Activated CD8-positive, alpha-beta memory T cell treated with anti-CD3 and anti-CD28 coated beads for 36 hours (primary cell): ENCODE measurements around the gene CXCL10. TPM values are rescaled to one million over a fixed set of nuclear protein-coding genes. Genes with fewer than 3 reads are reported as not detected.

Experiments
- CTCF ChIA-PET: fragments of 350-600 bp; sonication (Branson Sonifier 250); formaldehyde crosslinking; loops from one replicate; lab custom pipeline; 2021; ENCODE audit warnings: antibody characterized with exemption; lab: Charles Lee
- POLR2A ChIA-PET: fragments of 350-600 bp; sonication (Branson Sonifier 250); formaldehyde crosslinking; loops from one replicate; lab custom pipeline; 2021; ENCODE audit warnings: antibody characterized with exemption; lab: Charles Lee
- total RNA-seq, 2 experiments: library from RNA; stranded (reverse); gene quantifications; one replicate each; pipeline ENCODE4 v1.2.3, GENCODE V29; 2021

Gene CXCL10
- total RNA-seq, 2 experiments from 2014 or later, result 0.15 to 0.59 TPM

DNA sequence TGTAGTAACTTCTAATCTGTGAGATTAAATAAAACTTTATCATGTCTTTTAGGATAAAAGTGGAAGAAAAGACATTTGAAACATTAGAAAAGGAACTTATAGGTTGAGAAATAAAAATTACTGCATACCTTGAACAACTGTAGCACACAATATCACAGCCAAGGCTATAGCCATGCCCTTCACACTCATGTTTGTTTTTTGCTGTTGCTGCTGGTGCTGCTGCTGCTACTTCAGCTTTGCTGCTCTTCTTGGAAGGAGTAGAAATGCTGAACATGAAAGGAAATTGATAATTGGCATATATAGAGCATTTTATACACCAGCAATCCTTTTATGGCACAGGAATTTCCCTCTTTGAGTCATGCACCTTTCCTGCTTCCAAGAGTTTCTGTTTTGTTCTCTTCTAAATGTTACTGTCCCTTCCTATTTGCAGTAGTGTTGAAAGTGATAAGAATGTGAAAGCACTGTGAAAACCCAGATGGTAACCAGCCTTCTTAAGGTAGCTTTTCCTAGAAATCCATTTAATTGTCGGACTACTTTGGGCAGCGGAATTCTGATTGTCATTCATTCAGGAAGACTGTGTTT lies 12.6 kb upstream of the CXCL10 start, which contains the start of gene CXCL11:
TSS of gene CXCL11 (minus strand) at position 272 of the 582 bp plus-strand sequence. CDS start at position 189, 83 bp downstream.
- POLR2A ChIA-PET, result no interaction called here
- CTCF ChIA-PET, result interaction anchor here (1.2 kb wide), 1 partner anchor 39 kb away, joined by 4 read pairs; no protein-coding TSS in a partner anchor

DNA sequence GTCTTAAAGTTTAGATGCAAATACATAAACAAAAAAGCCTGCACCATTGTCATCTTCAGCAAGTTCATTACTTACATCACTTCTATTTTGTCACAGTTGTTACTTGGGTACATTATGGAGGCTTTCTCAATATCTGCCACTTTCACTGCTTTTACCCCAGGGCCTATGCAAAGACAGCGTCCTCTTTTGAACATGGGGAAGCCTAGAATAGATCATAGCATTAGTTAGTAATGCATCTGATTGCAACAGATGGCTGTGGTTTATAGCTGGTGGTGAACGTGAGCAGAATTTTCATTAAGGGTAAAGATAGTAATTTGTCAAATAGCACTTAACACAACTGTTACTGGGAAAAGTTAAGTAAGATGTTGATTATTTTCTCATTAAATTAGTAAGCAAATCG lies 11.8 kb upstream of the CXCL10 start:
- ChIA-PET POLR2A (no interaction called here), CTCF (interaction anchor here (1.2 kb wide), 1 partner anchor 39 kb away, joined by 4 read pairs; no protein-coding TSS in a partner anchor)

DNA sequence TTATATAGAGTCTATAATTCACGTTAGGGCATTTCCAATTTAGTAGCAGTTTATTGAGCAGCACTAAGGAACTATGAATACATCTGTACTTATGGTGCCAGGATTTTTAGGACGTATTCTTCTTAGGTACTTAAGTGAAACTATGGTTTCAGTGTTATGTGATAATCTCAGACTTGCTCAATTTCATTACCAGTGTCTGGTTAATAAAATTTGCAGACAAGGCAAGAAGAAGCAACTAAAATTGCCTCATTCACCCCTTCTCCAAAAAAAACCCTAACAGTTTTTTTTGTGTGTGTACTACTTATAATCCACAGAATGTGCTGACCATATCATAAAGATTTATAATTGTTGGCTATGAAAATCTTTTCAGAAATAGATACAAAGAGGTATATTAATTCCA lies 6.0 kb upstream of the CXCL10 start:
- ChIA-PET CTCF (no interaction called here), POLR2A (no interaction called here)

DNA sequence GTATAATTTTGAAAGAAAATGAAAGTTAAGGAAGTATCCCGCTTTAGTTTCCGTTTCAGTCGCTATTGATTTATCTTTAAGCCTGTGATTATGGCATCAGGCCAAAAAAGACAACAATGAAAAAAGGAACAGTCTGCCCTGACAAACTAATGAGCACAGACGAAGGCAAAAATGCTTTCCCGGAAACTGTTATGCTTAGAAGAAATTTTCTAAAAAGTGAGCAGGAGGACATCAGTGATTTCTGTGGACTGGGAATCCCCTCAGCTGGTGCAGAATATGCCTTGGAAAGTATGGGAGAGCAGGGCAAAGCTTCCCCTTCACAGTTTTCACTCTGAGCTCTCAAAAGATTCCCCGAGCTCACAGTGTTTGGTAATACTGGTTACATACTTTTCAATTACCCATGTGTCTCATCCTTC lies 5.1 kb upstream of the CXCL10 start:
- CTCF ChIA-PET, result no interaction called here
- POLR2A ChIA-PET, result no interaction called here

DNA sequence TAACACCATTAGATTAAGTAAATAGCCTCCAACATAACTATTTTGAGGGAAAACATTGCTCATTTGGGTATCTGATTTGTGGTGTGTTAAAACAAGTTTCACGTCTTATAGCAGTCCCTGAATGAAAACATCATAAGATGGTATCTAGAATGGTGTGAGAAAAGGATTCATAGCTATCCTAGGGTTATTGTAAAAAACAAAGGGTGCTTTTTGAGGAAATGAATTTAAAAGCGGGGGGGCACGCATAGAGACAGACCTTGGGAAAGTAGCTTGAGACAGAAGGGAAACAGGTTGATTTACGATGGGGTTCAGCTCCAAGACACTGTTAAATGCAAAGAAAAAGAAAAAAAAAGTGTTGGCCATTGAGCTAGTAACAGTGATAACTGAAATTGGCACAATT lies 768 bp upstream of the CXCL10 start:
- POLR2A ChIA-PET, result no interaction called here
- CTCF ChIA-PET, result interaction anchor here (1.4 kb wide), 1 partner anchor 27 kb away, joined by 4 read pairs; no protein-coding TSS in a partner anchor

DNA sequence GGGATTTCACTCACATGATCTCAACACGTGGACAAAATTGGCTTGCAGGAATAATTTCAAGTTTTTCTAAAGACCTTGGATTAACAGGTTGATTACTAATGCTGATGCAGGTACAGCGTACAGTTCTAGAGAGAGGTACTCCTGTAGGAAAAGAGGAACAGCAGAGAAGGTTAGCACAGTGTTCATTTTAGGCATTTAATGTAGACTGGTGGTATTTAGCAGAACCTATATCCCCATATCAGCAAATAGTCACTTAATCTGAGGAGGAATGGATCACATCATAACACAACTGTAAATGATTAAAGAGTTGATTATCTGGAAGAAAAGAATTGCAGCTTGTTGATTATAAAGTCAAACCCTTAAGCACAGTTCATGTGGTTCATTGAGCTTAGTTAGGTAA lies 620 bp downstream of the CXCL10 start:
- CTCF ChIA-PET, result no interaction called here
- POLR2A ChIA-PET, result no interaction called here

DNA sequence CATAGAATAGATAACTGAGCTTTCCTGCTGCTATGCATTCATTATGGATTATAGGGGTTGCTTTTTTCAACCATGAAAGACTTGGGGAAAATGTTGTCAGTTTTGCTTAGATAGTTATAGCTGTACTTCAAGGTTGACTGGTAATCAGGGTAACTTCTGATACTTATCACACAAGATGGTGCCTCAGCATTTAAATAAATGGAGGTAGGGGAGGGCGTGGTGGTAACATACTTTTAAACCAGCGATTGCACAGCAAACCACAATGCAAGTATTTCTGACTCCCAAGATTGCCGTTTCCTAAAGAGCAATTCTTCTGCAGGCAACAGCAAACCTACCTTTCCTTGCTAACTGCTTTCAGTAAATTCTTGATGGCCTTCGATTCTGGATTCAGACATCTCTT lies 1.3 kb downstream of the CXCL10 start:
- POLR2A ChIA-PET, result no interaction called here
- CTCF ChIA-PET, result no interaction called here

DNA sequence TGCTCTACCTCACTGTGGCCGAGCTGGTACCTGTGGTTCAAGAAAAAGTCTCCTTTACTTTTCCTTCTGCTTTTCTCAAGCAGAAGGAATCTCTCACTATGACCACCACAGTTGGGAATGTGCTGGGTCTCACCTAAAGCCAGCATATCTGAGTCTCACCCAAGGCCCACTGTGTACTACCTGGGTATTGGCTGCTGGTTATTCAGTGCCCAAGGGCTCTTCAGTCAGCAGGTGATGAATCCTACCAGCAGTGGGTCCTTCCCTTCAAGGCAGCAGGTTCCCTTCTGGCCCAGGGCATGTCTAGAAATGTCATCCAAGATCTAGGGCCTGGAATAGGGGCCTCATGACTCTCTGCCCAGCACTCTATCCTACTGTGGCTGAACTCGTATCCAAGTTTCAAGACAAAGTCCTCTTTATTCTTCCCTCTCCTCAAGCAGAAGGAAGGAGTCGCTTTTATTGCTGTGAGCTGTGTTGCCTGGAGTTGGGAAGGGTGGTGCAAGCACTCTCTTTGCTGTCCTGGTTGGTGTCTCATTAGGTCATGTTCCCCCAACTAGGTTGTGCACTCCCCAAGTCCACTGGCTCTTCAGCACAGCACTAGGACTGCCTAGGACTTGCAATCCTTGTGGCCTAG lies 6.1 kb downstream of the CXCL10 start:
- POLR2A ChIA-PET, result interaction anchor here (0.5 kb wide), 1 partner anchor 194 kb away, joined by 6 read pairs; no protein-coding TSS in a partner anchor
- CTCF ChIA-PET, result no interaction called here

DNA sequence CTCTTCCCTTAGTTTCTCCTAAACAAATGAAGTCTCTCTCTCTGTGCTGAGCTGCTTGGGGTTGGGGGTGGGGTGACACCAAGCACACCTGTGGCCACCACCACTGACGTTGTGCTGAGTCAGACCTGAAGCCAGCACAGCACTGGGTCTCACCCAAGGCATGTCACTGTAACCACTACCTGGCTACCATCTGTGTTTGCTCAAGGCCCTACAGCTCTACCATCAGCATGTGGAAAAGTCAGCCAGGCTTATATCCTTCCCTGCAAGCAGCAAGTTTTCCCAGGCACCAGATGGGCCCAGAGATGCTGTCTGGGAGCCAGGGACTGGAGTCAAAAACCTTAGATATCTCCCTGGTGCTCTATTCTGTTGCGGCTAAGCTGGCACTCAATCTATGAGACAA lies 6.9 kb downstream of the CXCL10 start:
- ChIA-PET CTCF (no interaction called here), POLR2A (no interaction called here)

DNA sequence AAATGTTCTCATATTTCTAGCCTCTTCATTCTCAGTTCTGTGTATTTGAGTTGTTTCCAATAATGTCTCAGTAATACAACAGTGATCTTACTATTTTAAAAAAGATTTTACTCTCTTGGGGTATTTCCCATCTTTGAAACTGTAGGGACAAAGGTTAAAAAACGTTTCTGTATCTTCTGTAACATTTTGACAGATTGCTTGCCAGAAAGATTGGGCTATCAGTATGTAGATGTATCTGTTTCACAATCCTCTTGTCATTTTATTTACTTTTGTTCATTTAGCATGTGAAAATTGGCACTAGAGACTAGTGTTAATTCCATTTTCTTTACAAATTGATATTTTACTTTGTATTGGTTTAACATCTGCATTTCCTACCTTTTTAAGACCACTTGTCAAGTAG lies 9.8 kb downstream of the CXCL10 start:
- ChIA-PET POLR2A (no interaction called here), CTCF (no interaction called here)

DNA sequence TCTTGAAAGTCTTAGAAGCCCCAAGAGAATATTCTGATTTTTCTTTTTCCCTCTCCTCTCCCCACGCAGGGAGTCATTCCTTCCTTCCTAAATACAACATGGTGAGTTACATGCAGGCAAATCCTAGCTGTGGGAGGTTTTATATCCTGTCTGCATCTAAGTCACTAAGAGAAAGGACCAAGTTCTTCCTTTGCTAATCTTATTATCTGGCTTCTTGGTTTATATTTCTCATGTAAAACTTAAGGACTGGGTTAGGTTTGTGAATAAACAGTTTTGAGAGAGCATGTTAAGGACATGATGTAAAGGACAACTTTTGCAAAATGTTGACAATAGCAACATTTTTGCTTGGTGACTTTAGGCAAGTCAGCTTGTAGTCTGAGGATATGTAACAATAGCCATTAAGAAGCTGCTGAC lies 10.9 kb downstream of the CXCL10 start:
- ChIA-PET POLR2A (no interaction called here), CTCF (no interaction called here)

DNA sequence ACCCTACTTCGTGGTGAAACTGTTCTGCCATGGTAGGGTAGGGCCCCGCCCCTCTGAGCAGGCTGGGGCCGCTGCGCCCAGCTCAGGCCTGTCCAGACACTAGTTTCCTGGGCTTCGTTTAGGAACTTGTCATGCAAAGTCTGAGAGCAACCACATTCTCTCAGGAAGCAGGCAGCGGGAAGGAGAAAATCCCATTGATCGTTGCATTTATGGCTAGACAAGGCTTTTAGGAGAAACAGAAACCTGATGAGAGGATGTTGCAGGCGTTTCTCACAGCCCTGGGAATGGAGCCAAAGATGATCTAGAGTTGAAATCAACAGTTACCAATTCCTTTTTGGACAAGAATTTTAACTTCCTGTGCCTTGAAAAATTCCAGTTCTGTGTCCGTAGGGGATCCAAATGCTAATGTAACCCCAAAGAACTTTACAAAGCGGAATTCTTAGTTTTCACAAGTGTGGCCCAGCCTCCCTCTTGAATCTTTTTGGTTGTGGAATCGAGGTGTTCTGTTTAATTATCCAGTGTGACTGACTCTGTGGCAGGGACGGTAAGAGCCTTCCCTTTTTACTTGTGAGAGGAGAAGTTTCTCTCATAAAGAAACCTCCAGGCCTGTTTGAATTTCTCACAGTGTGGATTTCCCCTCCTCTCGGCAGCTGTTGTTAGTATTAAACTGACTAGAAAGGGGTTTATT lies 11.5 kb downstream of the CXCL10 start:
- CTCF ChIA-PET, result no interaction called here
- POLR2A ChIA-PET, result no interaction called here

DNA sequence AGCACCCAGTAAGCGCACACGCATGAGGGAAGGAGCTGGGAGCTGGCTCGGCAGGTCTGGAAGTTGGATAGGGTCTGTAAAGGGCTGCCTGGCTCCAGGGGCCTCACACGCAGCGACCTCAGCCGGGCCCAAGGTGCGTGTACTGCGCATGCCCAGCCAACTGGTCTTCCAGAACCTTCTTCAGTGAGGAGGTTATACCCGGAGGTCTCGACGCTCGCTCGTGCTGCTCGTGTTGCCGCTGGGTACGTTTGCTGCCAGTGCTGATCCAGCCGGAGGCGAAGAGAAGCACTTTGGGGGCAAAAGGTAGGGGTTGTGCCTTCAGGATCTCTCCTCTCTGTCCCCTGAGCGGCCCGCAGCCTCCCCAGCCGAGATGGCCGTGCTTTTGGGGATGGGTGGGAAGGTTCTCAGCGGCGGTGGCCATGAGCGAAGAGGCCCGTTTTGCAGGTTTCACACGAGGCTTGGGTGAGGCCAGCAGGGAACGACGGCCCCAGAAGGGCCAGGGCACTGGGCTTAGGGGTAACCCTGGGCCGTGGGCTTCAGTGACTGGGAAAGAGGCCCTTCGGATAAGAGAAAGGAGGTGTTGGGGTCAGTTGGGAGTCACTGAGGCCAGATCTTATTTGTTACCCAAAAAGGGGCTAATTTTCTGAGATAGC lies 12.2 kb downstream of the CXCL10 start:
- ChIA-PET CTCF (no interaction called here), POLR2A (no interaction called here)

DNA sequence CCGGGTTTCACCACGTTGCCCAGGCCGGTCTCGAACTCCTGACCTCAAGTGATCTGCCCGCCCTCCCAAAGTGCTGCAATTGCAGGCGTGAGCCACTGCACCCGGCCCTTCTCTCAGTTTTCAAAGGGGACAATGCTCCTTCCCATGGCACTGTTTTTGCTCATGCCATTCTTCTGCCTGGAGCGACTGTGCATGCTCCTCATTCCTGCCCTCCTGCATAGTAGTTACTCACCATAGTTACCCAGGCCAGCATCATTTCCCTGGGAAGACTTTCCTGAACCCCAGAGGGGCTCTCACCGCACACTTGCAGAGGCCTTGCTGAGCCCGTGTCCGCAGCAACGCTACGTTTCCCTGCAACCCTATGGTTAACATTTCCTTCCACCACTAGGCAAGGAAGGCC lies 12.7 kb downstream of the CXCL10 start:
- POLR2A ChIA-PET, result no interaction called here
- CTCF ChIA-PET, result no interaction called here

DNA sequence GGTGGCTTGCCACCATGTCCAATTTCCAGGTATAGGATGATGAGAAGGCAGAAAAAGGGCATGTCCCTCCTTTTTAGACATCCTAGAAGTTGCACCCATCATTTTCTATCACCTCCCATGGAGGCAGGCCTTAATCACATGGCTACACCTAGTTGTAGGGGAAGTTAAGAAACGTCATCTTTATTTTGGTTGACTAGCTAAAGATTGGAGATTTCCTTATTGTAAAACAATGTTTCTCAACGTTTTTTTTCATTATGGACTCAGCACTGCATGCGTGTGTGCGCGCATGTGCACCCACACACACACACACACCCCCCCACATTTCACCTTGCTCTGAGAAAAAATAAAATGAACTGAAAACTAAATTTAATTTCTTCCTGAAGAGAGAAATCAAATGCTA lies 14.0 kb downstream of the CXCL10 start:
- ChIA-PET POLR2A (no interaction called here), CTCF (interaction anchor here (0.9 kb wide), 1 partner anchor 10 kb away, joined by 3 read pairs; no protein-coding TSS in a partner anchor)

DNA sequence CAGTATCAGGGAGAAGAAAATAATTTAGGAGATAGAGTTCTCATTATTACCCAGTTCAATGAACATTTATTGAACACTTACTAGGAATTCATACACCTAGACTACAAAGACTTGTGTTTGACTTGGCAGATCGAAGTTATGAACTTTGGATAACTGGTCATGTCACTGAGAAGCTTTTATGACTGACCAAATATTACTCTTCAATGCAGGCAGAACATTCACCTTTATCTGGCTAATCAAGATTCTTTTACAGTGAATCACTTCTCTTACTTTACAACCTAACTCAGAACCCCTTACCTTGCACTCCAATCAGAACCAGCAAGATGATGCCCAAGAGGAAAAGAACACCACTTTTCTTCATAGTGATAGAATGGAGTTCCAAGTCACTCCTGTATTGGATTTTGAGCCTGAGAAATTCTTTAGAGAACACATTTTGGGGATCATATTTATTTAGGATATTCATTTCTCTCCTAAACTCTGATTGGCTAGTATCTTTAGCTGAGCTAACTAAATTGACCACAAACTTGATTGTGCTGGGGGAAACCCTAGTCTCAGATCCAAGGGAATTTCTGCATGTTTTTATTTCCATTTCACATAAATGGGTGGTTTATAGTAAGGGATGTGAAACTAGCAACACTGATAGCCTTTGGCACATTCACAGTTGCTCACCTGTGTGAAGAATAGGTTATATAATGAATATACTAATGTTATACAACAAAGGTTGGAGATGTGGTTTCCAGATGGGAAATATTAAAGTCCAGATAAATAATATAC lies 16.0 kb downstream of the CXCL10 start, which contains the start of gene CXCL9:
TSS of gene CXCL9 (minus strand) at position 421 of the 774 bp plus-strand sequence. CDS start at position 361, 60 bp downstream.
- CTCF ChIA-PET, result no interaction called here

DNA sequence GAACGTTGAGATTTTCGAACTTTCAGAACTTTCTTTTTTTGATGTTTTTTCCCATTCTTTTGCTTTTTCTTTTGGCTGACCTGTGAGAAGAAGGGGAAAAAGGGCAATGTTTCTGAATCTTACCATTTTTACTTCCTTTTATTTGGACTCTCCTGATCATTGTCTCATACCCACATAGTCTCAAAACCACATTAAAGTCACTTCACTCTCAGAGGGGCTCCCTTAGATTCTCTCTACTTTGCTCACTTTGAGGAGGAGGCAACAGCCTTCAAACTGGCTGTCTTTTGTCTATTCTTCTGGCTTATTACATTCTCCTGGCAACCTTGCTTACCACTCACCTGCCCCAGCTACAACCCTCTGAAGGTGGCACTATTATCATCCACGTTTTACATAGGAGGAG lies 19.7 kb downstream of the CXCL10 start:
- CTCF ChIA-PET, result no interaction called here
- POLR2A ChIA-PET, result no interaction called here

More for the DNA sequence above, 16.0 kb downstream of the CXCL10 start, which contains the start of gene CXCL9:
- POLR2A ChIA-PET, result no interaction called here

DNA sequence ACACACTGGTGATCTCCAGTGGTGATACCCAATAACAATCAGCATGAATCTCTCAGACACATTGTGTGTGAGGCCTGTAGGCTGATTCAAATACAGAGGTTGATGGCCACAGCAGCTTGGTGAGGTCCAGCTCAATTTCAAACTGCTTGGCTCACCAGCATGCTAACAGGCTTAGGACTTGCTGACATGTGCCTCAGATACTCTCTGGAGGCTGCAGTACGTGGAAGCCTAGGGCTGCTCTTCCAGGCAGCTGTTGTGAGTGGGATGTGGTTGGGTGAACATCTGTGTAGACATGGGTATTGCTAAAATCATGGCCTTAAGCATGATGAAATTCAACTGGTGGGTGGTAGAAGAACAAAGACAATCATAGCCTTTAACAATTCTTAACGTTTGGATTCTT lies 20.3 kb downstream of the CXCL10 start:
- ChIA-PET CTCF (no interaction called here), POLR2A (no interaction called here)

DNA sequence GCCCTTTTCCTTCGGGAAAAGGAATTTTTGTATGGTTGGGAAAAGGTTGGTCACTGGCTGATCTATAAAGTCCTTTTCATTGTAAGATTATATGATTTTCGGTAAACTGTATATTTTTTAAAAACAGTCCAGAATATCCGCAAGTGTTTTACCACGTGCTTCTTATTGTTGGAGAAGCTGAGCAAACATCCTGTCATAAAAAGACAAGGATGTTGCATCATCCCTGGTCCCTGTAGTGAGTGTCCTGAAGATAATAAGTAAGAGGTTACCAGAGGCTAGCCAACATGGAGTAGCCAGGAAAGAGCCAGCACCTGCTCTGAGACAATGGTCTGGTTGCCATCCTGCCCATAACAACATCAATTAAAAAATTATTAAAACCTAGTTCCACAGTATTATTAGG lies 21.1 kb downstream of the CXCL10 start:
- ChIA-PET POLR2A (no interaction called here), CTCF (no interaction called here)
